AG09309 (cell line): ENCODE measurements around the gene FBXW10.
"Not testable (repeated sequence)": the region's sequence is repeated elsewhere in the genome, so short reads cannot be mapped to it uniquely, and the experiment has no call there.

Source experiments
- DNase-seq: peaks from one replicate; pipeline ENCODE4 v3.0.0-alpha.2; 2010; ENCODE audit warnings: low read depth
- H3K4me3 ChIP-seq: 2 replicates; pipeline ENCODE4 v1.5.1; 2011; ENCODE audit warnings: mild to moderate bottlenecking, low read depth, low read length, moderate library complexity; ENCODE audit not compliant: control insufficient read depth
- CTCF ChIP-seq: IDR thresholded peaks from 2 replicates; pipeline ENCODE4 v1.5.1; 2011; ENCODE audit warnings: mild to moderate bottlenecking, low read depth, low read length, inconsistent platforms; ENCODE audit not compliant: insufficient read depth, control insufficient read depth; ENCODE audit errors: missing control alignments

The FBXW10 gene

GRCh38 chr17:18744726-18745125, 872 bp downstream of the FBXW10 start:
- DNase-seq: not testable (repeated sequence)

GRCh38 chr17:18746551-18746950, 2.7 kb downstream of the FBXW10 start:
- not testable (repeated sequence) for H3K4me3 ChIP-seq, DNase-seq

More at GRCh38 chr17:18744726-18745125, 872 bp downstream of the FBXW10 start:
- not testable (repeated sequence) for H3K4me3 ChIP-seq

GRCh38 chr17:18747501-18747900, 3.6 kb downstream of the FBXW10 start:
- not testable (repeated sequence) for H3K4me3 ChIP-seq, DNase-seq

DNA sequence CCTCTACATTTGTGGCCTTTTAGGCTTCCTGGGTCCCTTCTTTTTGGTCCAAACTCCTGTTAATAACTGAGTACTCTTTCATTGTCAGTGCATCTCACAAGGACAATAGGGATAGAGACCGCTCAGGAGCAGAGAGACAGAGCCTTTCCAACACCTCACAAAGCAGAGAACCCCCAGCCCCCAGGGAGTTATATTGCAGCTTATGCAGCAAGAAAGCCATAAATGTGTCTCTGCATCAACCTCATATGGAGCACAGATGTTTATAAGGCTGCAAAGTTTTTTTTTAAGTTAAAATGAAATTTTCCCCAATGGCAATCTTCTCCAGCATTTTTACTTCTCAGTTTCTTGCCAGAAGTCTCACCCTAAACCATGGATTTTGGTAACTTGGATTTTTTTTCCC, 6.4 kb downstream of the FBXW10 start:
- DNase-seq, H3K4me3 ChIP-seq: not testable (repeated sequence)

DNA sequence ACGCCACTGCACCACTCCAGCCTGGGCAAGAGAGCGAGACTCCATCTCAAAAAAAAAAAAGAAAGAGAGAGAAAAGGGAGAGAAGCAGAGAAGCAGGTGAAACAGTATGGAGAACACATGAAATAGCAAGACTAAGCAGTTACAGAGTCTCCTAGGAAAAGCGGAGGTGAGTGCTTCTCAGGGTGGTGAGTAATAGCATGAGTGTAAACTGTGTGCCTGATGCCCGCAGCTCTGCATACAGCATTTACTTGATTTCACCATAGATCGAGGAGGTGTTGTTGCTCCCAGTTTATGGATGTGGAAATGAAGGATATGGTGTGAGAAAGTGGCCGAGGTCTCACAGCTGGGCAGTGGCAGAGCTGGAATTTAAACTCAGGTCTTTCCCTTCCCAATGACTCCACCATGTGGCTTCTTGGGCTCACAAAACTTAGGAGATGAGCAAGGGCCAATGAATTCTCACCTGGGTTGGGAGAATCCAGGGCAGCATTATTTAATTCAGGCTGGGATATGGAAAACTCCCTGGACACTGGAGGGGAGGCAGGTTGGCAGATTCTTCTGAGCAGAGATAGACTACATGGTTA, 10.1 kb downstream of the FBXW10 start:
- not testable (repeated sequence) for H3K4me3 ChIP-seq, DNase-seq

DNA sequence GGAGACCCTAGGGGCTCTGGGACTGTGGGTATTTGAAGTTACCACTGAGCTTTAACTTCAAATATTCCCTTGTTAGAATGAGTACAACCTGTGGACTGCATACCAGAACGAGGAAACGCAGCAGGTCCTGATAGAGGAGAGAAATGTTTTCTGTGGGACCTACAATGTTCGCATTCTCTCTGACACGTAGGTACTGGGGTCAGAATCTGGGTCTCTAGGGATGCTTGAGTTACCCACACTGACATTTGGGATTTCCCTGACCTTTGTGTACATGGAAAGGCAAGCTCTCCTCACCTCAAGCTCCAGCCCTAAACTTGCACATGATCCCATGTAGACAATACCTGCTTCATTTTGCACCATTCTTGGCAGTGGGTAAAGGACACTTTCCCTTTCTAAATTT, 12.1 kb downstream of the FBXW10 start:
- DNase-seq, H3K4me3 ChIP-seq: not testable (repeated sequence)

GRCh38 chr17:18757368-18758044, 13.7 kb downstream of the FBXW10 start:
- H3K4me3 ChIP-seq, DNase-seq: not testable (repeated sequence)

GRCh38 chr17:18758344-18758743, 14.5 kb downstream of the FBXW10 start:
- not testable (repeated sequence) for H3K4me3 ChIP-seq, DNase-seq

GRCh38 chr17:18760221-18760620, 16.4 kb downstream of the FBXW10 start:
- DNase-seq: not testable (repeated sequence)

GRCh38 chr17:18770572-18770971, 26.7 kb downstream of the FBXW10 start:
- H3K4me3 ChIP-seq, DNase-seq: not testable (repeated sequence)

More at GRCh38 chr17:18760221-18760620, 16.4 kb downstream of the FBXW10 start:
- H3K4me3 ChIP-seq: not testable (repeated sequence)

GRCh38 chr17:18771066-18771465, 27.2 kb downstream of the FBXW10 start:
- not testable (repeated sequence) for H3K4me3 ChIP-seq, DNase-seq

GRCh38 chr17:18772471-18772870, 28.6 kb downstream of the FBXW10 start:
- TF ChIP-seq CTCF: no peak
- DNase-seq: no peak
- no peak overlapping the region for H3K4me3 ChIP-seq

GRCh38 chr17:18780991-18781718, 37.3 kb downstream of the FBXW10 start, which contains the start of gene TVP23B:
TVP23B (plus strand) TSS chr17:18781183; CDS start chr17:18781294, 111 bp downstream.
- H3K4me3 ChIP-seq: peak within 1 kb of the TSS; percentile 56
- DNase-seq: peak; percentile 73

DNA sequence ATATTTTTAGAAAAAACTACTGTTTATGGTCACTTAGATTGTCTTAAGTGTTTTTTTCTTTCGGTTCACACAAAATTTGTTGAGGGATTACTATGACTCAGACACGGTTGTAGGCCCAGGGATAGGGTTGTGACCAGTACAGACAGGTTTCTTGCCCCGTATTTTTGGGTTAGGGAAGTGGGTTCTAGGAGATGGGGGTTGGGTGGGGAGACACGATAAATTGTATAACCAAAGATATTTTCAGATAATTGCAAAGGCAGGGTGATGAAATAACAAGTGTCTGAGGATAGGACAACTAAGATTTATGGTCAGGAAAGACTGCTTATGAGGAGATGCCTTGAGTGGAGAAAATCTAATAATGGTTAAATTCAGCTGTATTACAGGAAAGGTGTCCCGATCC, 38.0 kb downstream of the FBXW10 start:
- not testable (repeated sequence) for DNase-seq
- H3K4me3 ChIP-seq: peak overlapping the region; percentile 56

DNA sequence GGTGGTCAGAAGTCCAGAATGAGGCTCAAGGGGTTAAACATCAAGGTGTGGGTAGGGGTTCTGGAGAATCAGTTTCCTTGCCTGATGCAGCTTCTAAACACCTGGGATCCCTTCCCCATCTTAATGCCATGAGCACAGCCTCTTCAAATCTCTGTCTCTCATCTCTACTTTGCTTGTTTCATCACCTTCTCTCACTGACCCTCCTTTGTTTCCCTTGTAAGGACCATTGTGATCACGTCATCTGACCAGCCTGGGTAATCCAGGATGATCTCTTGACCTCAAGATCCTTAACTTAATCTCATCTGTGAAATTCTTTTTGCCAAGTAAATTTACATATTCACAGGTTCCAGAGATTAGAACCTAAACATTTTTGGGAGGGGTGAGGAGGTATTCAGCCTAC, 42.1 kb downstream of the FBXW10 start:
- not testable (repeated sequence) for DNase-seq, H3K4me3 ChIP-seq

- H3K4me3 ChIP-seq, DNase-seq: not testable (repeated sequence)
Observed at GRCh38 chr17:18786890-18787289, 43.0 kb downstream of the FBXW10 start.
